H1 (cell line): ENCODE data around the gene B3GAT2. TPM values are rescaled to one million over a fixed set of nuclear protein-coding genes. Genes with fewer than 3 reads are reported as not detected.

ENCODE experiments used
- NANOG ChIP-seq: IDR thresholded peaks from 2 replicates; pipeline ENCODE4 v1.6.1; 2011; ENCODE audit warnings: low read length, low read depth, mild to moderate bottlenecking, inconsistent platforms; ENCODE audit not compliant: insufficient read depth, poor library complexity, severe bottlenecking
- ZNF274 ChIP-seq: IDR thresholded peaks from 2 replicates; pipeline ENCODE4 v1.7.0; 2012; ENCODE audit warnings: low read length, borderline replicate concordance; ENCODE audit errors: extremely low read depth
- polyA plus RNA-seq, 7 experiments: library from polyadenylated mRNA; depleted of rRNA in 3 of 7; stranded (reverse) in 5 of 7; unstranded in 2 of 7; fragments of >200 nt in 5 of 7; fragments of 200-250 nt in 2 of 7; gene quantifications; 1 replicate in 5 of 7; 2 replicates in 1 of 7; 4 replicates in 1 of 7; pipeline versions ENCODE4 v1.2.1 to v1.2.3, GENCODE V29; 2011 to 2013; ENCODE audit warnings: missing spikeins in 2 of 7, mixed read lengths in 2 of 7
- total RNA-seq: library from RNA; stranded (reverse); fragmentation: NEBNext Ultra II Directional; extraction: Animal tissue kit (Norgen Biotek cat#: 25700); gene quantifications from 2 replicates; pipeline ENCODE4 v1.2.1, GENCODE V29; 2021

The B3GAT2 gene
- total and polyA plus RNA-seq, 2 of the 8 experiments (the other 6 are each of a cell fraction or from before 2014, with no cell fraction given) = 0.83 to 1.9 TPM

DNA sequence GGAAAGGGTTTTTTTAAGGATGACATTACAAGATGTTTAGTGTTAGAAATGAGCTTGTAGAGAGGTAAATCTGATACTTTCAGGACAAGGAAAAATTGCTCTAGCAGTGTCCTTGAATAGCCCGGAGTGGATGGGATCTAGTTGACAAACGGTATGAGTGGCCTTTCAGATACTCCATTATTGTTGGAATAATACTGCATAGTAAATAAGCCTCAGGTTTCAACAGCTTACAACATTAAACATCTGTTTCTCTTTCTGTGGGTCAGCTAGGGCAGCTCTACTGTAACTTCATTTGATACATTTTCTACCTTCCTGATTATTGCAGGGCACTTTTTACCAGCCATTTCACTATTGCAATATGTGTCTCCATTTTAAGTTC is 118.0 kb downstream of the B3GAT2 start (continued):
- TF ChIP-seq NANOG (no peak), ZNF274 (no peak)
